DMS 273 (cell line): Measurements from ENCODE around the gene DRD4.

Experiments used
- DNase-seq: peaks from one replicate; lab custom pipeline; 2025; ENCODE audit not compliant: unreplicated experiment; lab: John Stamatoyannopoulos, UW

The DRD4 gene

DNA sequence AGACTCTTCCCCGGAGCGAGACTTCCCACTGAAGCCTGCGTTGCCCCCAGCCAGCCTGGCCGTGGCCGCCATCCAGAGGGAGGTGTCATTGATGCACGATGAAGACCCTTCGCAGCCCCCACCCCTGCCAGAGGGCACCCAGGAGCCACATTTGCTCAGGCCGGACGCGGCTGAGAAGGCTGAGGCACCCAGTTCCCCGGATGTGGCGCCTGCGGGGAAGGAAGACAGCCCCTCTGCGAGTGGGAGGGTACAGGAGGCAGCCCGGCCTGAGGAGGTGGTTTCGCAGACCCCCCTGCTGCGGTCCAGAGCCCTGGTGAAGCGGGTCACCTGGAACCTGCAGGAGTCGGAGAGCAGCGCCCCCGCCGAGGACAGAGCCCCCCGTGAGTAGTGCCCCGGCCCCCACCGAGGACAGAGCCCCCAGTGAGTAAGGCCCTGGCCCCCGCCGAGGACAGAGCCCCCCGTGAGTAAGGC is 27.7 kb upstream of the DRD4 start:
- no peak for DNase-seq

DNA sequence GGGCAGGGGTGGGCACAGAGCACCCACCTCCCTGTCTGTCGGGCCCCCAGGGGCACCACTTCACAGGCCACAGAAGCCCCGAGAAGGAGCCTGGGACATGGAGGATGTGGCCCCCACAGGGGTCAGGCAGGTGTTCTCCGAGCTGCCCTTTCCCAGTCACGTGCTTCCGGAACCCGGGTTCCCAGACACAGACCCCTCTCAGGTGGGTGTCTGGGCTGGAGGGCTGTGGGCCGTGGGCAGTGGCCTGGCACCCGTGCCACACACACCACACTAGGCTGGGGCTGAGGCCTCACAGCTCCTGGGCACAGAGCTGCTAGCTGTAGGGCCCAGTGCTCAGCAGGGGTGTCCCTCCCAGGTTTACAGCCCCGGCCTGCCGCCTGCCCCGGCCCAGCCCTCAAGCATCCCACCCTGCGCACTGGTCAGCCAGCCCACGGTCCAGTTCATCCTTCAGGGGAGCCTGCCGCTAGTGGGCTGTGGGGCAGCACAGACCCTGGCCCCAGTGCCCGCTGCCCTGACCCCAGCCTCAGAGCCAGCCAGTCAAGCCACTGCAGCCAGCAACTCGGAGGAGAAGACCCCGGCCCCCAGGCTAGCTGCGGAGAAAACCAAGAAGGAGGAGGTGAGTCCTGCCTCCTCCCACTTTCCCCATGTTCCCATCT is 26.8 kb upstream of the DRD4 start:
- no peak for DNase-seq

DNA sequence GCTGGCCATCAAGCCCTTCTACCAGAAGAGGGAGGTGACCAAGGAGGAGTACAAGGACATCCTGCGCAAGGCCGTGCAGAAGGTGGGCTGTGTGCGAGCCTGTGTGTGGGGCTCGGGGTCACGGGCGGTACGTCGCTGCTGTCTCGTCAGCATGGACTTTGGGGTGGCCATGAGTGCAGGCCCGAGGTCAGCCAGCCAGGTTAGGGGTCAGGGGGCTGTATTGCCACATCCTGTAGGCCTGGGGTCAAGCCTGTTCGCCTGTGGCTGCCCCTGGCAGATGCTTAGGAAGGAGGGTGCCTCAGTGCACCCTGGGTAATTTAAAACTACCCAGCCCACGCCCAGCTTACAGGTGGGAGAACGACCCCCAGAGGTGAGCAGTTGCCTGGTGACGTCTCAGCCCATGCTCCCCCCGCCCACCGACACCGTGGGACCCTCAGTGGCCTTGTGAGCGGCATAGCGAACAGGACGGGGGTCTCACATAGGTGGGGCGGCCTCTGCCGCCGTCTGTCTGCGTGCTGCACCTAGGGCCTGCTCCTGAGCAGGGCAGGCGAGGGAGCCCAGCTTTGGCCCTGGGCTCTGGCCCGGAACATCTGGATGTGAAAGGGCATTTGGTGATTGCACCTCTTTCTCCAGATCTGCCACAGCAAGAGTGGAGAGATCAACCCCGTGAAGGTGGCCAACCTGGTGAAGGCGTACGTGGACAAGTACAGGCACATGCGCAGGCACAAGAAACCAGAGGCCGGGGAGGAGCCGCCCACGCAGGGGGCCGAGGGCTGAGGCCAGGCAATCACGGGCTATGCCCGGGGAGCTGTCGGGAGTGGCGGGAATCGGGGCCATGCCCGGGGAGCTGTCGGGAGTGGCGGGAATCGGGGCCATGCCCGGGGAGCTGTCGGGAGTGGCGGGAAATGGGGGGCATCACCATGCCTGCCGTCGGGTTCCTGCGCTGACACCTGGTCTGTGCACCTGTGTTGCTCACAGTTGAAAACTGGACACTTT is 25.8 kb upstream of the DRD4 start:
- DNase-seq = no peak

DNA sequence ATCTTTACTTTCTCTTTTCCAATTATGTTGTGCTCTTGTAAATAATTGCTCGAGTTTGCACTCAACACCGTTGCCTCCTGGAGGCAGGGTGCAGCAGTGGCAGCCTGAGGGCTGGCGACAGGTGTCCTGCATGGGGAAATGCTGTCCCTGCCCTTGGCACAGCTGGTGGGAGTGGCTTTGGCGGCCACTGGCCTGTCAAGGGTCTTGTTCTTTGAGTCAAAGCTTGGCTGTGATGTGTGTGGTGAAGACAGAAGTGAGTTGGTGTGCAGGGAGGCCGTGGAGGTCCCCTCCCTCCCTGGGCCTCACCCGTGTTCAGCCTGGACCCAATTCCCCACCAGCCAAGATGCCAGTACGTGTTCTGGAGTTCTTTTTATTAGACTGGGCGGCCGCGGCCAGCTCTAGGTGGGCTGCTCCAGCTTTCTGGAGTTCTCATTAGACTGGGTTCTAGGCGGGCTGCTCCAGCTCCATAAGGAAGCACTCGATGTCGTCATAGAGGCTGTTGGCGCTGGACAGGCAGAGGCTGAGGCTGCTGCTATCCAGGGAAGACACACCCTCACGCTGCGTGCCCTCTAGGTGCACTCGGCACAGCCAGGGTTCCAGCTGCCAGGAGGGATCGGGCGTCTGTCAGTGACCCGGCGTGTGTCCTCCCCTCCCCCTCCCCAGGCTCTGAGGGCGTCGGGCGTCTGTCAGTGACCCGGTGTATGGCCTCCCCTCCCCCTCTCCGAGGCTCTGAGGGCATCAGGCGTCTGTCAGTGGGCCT is 24.7 kb upstream of the DRD4 start:
- peak; percentile 58 for DNase-seq

DNA sequence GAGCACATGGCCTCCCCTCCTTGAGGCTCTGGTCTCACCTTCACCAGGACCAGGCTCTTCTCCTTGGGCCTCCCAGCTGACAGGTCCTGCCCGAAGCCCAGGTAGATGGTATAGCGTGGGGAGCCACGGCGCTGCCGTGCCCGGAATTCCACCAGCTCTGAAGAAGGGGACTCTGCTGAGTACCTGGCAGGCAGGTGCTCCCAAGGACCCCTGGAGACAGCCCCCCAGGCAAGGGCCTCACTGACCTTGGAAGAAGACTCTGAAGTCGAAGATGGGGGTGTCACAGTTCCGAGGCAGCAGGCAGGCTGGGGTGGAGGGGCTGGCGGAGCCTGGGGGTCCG is 24.1 kb upstream of the DRD4 start:
- no peak for DNase-seq

DNA sequence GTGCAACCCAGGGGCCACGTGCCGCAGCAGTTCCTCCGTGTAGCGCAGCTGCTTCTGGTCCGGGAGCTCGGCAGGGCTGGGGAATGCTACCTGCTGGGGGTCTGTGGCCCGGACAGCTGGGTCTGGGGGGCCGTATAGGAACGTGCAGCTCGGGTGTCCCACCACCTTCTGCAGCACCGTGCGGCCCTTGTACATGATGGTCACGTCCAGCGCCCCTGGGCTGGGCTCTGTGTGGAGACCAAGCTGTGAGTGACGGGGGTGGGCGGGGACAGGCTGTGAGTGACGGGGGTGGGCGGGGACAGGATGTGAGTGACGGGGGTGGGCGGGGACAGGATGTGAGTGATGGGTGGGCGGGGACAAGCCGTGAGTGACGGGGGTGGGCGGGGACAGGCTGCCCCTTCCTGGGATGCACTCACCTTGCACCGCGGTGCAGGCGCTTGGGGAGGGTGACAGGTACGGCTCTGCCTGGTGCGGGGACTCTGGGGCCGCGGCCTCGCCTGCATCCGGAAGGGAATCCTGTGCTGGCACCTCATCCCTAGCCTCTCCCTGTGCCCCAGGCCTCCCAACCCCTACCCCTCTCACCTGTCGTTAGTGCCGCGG is 23.6 kb upstream of the DRD4 start:
- DNase-seq = peak; percentile 60

DNA sequence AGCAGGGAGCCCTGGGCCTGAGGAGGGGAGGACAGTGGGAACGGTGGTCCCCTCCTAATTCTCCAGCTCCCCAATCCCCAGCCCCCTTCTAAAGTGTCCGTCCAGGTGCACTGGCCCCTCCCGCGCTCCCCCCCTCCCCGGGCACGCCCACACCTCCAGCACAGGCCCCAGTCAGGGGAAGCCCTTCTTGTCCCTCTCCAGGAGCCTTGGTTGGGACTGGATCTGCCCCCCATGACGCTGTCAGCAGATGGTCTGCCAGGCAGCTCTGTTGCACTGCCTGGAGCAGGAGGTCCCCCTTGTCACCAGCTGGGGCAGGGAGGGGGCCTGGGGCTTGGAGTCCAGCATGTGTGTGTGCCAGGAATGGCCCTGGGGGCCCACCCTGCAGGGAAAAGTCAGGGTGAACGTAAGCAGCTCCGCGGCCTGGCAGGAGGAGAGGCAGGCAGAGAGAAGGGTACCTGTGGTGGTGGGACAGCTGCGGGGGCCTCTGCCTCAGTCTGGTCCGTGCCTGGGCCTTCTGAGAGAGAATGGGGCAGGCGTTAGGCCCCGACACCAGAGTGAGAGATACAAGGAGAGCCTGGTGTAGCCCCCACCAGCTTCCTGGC is 22.9 kb upstream of the DRD4 start:
- DNase-seq = no peak

DNA sequence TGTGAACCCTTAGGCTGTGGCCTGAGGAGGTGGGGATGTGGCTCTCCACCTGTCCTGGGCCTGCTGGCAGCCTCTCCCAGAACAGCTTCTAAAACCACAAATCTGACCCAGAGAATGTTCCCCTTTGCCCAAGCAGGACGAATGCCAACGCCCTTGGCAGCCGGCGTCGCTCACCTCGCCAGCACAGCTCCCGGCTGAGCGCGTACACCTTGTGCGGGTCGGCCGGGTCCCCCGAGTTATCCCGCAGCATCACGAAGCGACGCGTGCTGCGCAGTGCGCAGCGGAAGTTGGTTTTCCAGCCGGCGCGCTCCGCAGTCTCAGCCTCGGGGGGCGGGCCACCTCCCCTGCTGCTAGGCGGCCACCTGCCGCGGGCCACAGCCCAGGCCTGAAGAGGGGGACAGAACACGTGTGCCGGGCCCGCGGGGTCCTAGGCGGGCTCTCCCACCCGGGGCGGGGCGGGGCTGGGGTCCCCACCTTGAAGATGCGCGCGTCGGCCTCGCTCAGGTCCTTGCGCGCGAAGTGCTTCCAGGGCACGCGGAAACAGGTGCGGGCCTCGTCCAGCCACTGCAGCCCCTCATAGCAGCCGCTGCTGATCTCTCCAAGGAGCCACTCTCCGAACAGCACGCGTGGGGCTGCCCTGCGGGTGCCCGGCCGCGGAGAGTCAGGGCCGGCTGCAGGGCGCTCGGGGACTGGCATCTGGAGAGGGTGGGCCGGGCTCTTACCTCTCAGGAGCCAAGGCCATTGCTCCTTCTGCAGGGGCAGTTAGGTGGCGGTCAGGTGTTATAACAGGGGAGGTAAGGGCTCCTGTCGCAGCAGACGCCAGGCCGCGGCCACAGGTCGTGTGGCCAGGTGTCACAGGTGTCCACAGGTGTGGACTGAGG is 22.2 kb upstream of the DRD4 start:
- no peak for DNase-seq

DNA sequence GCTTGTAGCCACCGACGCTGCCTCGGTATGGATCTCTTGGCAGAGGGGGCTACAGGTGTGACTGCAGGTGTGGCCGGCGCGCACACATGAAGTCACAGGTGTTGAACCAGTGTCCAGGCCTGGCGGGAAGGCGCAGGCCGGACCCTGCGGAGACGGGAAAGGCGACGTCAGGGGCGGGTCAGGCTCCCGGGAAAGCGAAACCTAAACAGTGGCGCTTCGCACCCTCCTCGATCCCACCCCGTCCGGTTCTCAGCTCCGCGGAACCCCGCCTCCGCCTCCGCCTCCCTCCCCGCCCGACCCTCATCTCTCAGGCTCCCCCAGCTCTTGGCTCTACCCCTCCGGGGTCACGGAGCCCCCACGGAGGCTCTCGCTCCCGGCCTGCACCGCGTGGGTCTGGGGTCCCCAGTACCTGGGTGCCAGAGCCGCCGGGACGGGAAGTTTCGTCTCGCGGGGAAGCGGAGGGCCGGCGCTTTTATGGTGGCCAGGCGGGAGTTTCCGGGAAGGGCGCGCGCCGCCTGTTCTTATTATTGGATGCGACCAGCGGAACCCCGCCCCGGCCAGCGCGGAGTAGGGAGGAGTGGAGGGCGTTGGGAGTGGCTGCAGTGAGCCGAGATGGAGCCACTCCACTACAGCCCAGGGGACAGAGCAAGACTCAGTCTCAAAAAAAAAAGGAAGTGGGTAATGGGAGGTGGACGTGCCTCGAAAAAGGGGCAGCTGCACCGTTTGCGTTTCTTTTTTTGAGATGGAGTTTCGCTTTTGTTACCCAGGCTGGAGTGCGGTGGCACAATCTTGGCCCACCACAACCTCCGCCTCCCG is 21.4 kb upstream of the DRD4 start, which contains the start of gene IRF7:
Gene IRF7, minus strand, starts transcription at position 447 of the 816 bp plus-strand sequence. CDS start 586 bp downstream, outside the sequence.
- DNase-seq = no peak

DNA sequence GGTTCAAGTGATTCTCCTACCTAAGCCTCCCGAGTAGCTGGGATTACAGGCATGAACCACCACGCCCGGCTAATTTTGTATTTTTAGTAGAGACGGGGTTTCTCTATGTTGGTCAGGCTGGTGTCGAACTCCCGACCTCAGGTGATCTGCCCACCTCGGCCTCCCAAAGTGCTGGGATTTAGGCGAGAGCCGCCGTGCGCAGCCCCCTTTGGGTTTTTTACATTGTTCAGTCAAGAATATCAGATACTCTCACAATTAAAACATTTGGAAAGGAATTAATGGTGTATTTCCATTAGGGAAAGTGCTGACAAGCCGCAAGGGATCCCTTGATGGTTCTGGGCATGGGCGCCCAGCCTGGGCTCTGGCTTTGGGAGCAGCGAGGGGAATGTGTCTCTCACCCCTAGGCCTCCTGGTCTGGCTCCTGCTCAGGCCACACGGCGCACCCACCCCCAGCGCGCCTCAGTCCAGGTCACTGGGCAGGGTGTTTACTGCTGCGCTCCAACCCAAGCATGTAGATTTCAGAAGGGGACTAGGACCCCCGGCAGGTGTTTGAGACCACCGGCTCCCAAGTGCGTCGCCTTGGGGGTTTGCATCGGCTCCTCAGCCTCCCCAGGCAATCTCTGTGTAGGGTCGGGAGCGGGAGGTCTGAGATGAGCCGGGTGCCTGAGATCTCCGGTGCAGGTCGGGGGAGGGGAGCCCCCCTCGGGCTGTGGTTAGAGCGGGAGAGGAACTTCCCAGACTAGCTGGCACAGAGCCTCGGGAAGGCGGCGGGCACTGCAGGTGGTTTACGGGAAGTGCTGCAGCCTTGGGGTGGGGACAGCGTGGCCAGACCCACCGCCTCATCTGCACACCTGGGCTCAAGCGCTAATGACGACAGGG is 20.5 kb upstream of the DRD4 start:
- no peak for DNase-seq

DNA sequence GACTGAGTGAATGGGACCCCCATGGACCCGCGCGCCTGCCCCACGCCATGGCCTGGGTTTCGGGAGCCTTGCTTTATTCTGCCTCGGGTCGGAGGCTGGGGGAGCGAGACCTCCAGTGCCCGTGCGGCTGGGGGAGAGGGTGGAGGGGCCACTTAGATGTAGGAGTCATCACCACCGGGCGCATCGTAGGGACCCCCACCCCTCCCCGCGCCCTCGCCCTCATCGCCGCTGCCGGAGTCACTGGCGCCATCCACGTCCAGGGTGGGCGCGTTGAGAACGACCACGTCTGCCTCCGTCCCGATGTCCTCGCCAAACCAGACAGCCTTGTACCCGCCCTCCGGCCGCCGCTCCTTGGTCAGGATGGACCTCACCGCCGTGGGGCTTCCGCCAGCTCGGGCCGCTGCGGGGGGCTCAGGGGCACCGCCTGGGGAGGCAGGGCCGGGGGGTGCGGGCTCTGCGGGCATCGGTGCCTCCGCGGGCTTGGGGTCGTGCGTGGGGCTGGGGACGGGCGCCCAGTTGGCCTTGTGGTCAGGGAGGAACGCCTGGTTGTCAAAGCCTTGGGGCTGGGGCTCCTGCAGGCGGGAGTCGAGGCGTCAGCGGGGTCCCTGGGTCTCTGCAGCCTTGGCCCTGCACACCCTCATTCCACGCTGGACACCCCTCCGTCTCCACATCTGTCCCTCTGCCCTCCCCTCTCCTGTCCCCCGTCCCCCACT is 19.7 kb upstream of the DRD4 start:
- DNase-seq = no peak

DNA sequence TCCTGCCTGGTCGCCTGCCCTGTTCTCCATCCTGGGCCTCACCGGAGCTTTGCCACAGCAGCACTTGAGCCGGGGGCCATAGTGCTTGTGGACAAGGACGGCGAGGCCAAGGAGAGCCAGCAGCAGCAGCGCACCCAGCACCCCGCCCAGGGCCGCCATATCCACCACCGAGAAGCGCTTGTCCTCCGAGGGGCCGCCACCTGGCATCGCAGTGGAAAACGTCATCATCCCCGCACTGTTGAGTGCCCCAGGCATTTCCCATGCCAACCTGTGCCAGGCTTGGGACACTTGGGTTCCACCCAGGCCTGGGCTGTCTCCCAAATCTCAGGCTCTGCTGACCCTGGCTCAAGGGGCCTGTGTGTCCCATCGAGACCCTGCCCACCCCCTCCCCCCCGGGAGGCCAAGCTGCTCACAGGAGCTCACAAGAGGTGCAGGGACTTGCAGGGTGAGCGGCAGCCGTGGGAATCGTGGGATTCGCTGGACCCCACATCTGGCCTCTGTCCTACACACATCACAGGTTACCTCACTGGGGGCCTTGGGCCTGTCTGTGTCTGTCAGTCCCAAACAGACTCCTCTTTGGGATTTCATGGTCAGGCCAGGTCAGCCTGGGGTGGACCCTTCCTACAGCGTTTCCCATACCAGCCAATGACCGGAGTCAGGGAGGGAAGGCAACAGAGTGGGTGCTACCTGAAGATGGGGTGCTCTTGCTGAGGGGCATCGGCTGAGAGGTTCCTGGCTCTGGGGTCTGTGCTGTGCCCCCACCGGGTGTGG is 19.0 kb upstream of the DRD4 start:
- no peak for DNase-seq

DNA sequence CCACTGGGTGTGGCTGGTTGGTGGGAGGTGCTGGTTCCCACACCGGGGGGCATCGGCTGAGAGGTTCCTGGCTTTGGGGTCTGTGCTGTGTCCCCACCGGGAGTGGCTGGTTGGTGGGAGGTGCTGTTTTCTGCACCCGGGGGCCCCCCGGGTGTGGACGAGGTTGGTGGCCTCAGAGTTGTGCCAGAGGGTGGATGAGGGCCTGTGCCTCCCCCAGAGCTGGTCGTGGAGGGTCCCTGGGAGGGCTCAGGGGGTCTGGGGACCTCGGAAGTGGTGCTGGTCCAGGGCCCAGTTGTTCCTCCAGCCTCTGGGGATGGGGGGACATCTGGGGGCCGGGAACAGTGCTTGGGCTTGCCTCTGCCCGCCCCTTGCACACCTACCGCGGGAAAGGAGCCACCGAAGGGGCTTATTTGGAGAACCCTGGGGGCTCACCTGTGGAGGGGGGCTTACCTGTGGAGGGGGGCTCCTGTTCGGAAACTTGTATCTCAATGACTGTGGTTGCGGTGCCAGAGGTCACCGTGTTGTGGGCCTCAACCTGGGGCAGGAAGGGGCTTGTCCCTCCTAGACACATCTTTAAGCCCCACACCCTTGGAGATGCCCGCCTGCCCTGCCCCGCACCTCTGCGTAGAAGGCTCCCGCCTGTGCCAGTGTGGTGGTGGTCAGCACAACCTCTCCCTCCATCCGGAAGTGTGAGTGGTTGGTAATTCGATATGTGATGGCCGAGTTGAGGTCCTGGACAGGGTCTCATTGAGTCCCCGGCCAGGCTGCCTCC is 18.0 kb upstream of the DRD4 start:
- no peak for DNase-seq

DNA sequence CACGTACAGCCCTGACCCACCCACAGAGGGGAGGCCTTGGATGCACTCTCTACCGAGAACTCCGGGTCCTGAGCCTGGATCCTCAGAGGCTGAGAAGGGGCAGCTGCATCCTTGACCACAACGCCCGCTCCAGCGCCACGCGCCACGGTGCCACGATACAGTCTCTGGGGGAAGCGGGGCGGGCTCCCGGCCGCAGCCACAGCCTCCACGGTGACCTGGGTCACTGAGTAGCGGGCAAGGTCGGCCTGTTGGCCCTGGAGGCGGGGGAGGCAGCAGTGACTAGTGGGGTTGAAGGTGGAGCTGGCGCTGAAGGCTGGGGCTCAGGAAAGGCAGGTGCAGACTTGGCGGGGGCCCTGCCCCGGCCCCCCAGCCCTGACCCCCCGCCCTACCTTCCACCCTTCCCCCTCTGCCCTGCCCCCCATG is 17.4 kb upstream of the DRD4 start:
- no peak for DNase-seq

DNA sequence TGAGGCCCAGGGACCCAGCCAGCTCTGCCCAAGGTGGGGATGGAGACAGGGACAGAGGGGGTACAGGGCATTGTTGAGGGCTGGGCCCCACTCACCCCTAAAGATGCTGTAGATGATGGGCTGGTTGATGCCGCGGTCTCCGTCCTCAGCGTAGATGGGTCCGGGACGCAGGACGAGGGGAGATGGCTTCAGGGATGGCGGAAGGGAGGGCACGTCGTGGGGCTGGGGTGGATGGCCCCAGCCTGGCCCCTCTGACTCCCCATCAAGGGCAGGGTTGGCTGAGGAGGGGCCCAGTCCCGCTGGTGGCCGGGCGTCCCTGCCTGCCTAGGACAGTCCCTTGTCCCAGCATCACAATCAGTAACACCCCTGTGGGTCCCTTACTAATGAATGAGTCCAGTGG is 16.9 kb upstream of the DRD4 start:
- no peak for DNase-seq
